GM21423 (cell line): ENCODE measurements around the gene PPDPF.
"Not testable (repeated sequence)": the region's sequence is repeated elsewhere in the genome, so short reads cannot be mapped to it uniquely, and the experiment has no call there.

Source experiments
- ATAC-seq: cut with Tn5 transposase; IDR thresholded peaks from one replicate; pipeline ENCODE4 v1.9.1; 2021; ENCODE audit warnings: mild to moderate bottlenecking, moderate library complexity; ENCODE audit not compliant: unreplicated experiment

Gene PPDPF, protein sequence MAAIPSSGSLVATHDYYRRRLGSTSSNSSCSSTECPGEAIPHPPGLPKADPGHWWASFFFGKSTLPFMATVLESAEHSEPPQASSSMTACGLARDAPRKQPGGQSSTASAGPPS

DNA sequence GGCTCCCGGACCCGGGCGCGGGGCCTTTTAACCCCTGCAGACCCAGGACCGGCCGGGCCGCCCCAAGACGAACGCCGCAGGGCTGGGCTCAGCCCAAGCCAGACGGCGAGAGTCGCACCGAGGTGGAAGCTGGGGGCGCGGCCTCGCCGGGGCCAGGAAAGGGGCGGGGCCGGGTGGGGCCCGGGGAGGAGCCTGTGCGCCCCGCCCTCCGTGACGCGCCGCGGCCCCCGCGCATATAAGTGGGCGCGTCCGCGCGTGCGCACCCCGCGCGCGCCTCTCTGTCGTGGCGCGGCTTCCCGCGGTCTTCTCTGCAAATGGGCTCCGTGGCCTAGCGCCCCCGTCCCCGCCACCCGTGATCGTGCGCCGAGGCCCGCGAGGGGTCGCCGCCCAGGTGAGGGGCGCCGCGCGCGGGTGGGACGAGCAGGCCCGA is at the start of gene PPDPF:
TSS of gene PPDPF (plus strand) at position 262 of the 430 bp plus-strand sequence. CDS start 544 bp downstream, outside the sequence.
- ATAC-seq: peak; percentile 74

DNA sequence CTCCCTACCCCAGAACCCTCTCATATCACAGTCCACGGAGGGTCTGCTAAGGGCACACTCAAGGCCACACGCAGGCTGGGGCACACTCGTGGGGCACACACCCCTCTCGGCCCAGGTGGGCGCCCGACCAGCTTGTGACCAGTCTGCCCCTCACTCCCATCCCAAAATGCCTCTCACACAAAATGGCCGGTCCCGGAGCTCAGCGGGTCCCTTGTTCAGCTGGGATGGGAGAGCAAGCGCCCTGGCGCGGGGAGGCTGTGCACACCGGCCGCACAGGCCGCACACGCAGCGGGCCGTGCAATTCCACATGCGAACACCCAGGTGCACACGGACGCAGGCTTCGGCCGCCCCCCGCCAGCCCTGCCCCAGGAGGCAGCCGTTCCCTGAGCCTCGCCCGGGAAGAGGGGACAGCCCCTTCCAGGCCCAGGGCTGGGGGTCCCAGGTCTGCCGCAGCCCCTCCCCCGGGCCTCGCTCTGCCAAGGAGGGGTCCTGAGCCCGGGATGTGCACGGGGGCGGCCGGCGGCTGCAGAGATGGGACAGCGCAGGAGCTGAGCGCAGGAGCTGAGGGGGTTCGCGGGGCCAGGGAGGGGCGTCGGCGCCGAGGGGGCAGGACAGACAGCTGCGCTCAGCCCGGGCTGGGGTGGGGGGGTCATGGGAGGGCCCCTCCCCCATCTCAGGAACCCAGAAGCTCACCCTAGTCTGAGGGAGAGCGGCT is 49.4 kb upstream of the PPDPF start:
- no peak for ATAC-seq

DNA sequence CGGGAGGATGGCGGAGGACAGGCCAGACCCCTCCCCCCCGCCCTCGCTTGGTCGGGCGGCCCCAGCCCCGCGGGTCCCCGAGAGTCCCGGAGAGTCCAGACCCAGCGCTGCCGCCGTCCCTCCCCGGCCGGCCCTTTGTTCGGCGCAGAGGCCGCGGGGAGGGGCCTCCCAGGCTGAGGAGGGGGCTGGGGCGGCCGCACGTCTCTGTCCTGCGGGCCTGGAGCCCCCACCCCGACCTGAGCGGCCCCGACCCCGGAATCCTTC is 48.9 kb upstream of the PPDPF start:
- ATAC-seq: no peak

DNA sequence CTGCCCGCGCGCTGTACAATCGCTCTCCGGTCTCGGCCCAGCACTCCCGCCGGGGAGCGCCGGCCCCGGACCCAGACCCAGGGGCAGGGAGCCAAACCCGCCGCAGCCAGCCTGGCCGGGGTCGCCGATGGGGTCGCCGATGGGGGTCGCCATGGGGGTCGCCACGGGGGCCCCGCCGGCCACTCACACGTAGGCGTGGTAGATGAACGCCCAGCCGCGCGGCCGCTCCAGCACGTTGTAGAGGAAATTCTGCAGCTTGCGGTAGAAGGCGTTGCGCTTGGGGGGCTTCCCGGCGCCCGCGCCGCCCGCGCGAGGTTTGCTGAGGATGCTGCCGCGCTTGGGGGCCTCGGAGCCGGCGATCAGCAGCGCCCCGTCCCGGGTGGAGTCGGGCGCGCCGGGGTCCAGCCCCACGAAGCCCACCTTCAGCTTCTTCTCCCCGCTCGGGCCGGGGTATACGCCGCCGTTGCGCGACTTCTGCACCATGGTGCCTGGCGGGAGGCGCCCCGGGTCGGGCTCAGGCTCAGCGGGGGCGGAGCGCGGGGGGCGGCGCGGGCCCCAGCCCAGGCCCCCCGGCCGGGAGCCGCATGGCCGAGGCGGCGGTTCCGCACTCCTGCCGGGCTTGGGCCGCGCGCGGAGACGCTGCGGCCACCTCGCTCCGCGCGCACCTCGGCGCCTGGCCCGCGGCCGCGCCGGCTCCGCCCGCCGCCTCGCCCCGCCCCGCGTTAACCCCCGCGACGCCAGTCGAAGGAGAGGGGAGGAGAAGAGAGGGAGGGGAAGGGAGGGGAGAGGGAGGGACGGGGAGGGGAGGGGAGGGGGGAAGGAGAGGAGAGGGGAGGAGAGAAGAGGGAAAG is 48.4 kb upstream of the PPDPF start, which contains the start of gene KCNQ2:
TSS of gene KCNQ2 (minus strand) at position 675 of the 851 bp plus-strand sequence. CDS start at position 483, 192 bp downstream.
- no peak for ATAC-seq

DNA sequence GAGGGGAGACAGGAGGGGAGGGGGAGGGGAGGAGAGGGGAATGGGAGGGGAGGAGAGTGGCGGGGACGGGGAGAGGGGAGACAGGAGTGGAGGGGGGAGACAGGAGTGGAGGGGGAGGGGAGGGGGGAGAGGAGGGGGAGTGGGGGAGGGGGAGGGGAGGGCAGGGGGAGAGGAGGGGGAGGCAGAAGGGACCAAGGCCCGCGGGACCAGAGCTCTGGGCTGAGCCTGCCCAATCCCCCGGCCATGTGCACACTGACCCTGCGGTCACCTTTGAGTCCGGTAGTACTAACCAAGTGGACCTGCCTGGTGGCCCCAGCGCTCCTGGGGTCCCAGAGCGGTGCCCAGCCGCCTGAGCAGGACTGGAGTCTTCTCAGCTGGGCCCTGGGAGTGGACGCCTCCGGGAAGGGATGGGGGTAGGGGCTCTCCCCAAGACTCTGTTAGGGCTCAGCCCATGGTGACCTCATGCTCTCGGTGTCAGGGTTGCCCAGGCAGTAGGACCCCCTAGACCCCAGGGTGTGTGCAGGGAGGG is 47.6 kb upstream of the PPDPF start:
- ATAC-seq: no peak

DNA sequence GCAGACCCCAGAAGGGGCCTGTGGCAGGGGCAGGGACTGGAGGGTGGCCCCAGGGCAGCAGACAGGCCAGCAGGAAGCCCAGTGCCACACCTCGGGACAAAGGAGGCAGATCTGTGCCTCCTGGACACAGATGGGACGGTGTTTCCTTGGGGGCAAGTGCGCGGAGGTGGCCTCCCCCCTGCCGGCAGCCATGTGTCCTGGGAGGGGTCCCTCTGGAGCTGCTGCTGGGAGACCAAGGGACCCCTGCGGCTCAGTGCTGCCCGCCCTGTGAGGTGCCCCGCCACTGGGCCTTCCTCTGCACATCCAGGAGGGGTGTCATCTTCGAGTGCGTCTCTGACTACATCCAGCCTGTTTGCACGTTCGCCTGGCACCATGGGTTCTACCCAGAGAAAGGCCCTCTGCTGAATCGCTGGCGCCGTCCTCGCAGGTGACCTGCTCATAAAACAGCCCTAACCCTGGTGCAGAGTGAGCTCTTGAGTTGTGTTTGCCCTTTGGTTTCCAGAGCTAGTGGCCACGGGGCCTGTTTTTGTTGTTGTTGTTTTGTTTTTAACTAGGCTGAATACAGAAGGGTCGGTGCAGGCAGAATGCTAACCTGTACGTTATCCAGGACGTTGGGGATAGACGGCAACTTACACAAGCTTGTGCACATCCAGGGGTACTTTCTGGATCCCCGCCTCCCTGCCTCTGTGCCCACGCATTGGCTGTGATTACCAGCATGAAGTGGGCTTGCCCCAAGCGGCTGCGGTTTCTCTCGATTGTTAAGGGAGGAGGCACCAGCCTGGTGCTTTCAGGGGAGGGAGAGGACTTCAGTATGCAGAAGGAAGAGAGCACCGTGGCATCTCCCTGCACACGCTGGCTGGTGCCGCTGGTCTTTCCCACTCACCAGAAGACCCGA is 46.8 kb upstream of the PPDPF start:
- no peak for ATAC-seq

DNA sequence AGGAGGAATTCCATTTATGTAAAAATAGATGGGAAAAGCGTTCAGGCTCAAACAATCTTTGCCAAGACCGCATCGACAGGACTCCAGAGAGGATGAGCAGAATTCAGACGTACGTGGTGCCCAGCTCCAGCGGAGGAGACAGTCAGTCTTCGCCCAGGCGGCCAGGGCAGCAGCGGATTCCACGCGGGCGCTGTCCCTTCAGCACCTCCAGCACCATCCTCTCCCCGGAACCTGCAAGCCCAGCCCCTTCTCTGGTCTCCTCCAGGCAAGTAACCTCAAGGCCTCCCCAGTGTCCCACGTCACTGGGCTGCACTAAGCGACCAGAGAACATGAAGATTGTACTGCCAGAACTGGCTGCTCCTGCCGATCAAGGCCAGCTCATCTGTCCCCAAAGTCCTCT is 45.4 kb upstream of the PPDPF start:
- ATAC-seq: no peak

DNA sequence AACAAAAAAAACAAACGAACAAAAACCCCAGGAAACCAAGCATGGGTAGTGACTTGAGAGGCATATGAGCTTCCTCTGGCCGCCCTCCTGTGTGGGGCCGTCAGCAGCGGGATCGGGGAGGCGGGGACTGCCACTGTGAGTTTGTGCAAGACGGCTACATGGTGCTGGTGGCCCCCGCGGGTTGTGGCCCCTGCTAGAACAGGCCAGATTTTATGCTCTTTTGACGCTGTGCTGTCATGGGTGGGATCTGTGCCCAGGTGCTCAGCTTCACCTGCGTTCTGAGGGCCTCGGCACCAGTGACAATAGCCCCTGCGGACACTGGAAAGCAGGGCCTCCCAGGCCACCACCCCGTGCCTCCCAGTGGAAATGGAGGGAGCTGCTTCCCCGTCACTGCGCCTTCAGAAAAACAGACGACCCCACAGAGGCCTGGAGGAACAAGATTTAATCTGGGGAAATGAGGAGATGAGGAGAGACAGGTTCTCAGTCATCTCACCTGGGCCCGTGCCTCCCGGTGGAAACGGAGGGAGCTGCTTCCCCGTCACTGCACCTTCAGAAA is 43.4 kb upstream of the PPDPF start:
- no peak for ATAC-seq

DNA sequence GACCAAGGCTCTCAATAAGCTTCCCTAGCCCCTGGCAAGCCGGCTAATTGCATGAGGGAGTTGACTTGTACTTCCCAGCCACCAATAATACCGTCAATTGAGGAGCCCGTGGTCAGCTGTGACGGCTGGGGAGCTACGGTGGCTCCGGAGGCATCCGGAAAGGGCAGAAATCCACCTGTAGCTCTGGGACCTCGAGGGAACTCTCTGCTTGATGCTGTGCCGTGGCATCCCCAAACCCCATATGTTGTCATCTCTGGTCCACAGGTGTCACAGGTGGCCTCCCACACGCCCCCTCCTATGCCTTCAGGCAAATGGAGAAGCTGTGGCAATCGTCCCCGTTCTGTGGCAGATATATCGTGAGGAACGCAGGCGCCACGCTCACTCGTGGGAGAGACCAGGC is 42.6 kb upstream of the PPDPF start:
- no peak for ATAC-seq

DNA sequence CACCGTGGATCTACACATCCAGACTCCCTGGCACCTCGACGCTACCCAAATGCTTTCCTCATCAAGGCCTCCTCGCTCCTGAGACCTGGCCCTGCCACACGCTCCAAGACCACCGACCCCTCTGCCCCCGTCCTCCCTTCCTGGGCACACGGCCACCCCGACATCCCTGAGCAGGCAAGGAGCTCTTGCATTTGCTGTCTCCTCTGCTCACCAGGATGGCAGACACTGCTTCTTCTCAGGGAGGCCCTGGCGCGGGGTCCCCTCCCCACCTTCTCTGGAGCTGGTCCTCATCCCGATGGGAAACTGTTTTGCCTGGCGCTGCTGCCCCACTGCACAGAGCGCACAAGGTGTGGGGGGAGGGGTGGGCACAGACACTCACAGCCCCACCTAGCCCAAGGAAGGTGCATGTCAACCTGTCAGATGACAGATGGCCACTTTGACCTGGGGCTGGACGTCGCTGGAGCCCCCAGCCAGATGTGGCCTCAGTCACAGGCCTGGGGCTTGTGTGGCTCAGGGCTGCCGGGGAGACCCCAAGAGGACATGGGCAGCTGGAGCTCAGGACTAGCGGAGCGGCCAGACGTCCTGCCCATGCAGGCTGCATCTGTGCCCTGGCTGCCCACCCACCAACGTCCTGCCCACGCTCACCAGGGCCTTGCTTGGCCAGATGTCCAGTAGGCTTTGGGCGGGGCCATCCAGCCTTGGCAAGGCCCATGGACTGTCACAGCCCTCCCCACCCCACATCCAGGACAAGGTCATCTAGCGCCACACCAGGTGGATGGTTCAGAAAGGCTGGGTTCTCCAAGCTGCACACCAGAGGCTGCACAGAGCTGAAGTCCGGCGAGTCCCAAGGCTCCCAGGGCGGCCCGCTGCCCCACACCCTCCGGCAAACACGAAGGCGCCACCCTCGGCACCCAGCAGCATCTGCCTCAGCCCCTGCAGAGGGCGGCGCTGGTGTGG is 41.9 kb upstream of the PPDPF start:
- no peak for ATAC-seq

DNA sequence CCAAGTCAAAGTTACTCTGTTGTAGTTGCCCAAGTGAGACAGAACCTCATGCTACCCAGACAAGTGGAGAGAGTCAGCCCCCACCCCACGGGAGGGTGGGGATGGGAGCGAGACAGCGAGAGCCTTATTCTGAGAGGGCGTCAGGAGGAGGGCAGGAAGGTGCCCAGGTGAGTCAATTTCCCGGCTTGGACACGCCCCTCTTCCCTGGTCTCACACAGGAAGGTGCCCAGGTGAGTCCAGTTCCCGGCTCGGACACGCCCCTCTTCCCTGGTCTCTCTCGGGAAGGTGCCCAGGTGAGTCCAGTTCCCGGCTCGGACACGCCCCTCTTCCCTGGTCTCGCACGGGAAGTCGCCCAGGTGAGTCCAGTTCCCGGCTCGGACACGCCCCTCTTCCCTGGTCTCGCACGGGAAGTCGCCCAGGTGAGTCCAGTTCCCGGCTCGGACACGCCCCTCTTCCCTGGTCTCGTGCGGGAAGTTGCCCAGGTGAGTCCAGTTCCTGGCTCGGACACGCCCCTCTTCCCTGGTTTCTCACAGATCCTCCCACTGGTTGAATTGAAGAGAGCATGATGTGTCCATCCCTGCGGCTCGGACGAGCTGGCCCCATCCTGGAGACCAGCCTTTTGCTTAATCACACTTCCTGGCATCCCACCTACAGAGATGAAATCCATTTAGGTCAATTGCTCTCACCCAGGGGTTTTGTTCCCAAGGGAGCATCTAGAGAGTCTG is 40.7 kb upstream of the PPDPF start:
- ATAC-seq: not testable (repeated sequence)

DNA sequence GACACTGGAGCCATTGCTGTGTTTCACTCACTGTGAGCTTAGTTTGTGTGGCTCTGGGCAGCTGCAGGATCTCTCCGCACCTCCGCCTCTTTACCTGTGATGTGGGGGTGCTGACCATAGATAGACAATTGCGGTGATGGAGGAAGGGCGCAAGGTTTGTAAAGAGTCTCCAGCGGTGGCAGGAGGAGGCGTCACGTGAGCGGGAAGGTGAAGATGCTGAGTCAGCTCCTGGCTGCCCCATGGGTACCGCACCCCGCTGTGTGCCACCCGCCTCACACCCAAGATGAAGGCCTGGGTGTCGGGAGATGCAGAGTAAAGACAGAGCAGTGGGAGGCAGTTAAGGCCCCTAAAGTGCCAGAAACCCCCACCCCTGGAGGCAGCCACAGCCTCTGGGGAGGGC is 39.1 kb upstream of the PPDPF start:
- ATAC-seq: no peak

DNA sequence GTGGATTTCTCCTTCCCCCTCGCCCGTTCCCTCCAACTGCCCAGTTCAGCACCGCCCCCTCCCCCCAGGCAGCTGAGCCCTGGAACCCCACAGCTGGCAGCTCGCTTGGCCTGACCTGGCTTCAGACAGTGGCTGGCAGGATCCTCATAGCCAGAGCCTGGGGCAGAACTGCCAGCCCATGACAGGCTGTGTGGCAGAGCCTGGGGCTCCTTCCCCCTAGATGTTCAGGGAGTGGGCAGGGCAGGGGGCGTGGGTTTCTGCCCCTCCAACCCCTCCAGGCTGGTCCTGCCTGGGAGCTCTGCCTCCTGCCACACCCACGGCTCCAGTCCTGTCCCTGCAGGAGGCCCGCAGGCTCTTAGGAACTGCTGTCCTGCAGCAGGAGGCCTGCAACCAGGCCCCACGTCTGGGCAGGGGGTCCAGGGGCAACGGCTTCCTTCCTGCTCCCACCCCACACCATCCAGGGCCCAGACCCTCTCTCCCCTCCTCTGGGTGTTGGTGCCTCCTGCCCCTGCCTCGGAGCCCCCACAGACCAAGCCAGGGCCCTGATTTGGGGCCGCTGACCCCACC is 38.5 kb upstream of the PPDPF start:
- no peak for ATAC-seq

DNA sequence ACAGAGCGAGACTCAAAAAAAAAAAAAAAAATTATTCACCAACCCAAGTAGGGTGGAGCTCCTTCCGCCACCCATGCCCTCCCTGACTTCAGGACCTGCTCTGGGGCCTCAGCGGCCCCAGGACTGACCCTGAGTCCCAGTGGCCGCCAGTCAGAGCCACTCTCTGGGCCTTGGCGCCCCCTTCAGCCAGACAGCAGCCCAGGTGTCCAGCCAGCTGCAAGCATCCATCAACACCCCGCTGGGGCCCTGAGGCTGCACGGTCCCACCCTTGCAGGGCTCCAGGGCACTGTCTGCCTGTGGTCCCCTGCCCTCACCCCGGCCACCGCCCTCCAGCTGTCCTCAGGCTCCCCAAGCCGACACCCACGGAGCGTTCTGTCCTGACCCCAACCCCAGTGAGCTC is 36.7 kb upstream of the PPDPF start:
- no peak for ATAC-seq

DNA sequence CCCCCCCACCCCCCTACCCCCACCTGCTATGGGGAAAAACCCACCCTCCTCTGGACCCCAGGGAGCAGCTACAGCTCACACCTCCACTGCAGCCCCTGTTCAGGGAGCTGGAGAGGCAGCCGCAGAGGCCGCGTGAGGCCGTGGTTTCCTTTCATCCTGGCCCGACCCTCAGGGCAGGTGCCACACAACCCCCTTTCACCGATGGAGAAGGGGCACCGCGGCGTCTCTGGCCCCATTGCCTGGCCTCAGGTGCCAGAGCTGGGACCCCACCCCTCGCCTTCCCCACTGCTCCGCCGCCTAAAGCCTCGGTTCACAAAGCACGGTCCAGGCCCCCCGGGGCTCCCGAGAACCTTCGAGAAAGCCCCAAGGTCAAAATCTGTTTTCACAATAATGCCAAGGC is 36.3 kb upstream of the PPDPF start:
- no peak for ATAC-seq

DNA sequence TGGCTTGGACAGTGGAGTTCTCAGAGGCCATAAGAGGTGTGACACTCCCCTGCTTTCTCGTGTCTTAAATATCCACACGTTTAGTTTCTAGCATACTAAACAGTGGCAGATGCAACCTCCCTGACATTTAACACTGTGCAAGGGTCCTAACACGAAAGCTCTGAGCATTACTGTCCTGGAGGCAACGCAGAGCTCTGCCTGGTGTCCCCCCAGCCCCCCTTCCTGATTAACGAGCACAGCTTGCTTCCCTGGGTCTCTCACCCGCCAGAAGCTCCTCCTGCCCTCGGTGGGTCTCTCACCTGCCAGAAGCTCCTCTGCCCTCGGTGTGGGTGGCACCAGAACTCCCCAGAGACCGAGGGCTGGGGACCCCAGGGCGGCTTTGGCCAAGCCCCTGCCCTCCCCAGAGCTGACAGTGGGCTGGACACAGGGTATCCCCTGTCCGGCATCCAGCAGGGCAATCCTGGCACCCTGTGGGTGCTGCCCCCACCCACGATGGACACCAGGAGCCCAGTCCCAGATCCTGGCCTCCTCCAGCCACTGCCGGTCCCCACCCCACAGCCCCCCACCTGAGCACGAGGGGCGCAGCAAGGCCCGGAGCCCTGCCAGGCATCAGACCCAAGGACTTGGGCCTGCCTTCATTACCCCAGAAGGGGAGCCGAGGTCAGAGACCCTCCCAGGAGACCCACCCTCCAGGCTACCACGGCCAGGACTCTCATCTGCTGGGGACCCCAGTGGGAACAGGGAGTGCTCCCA is 35.7 kb upstream of the PPDPF start:
- ATAC-seq: no peak

DNA sequence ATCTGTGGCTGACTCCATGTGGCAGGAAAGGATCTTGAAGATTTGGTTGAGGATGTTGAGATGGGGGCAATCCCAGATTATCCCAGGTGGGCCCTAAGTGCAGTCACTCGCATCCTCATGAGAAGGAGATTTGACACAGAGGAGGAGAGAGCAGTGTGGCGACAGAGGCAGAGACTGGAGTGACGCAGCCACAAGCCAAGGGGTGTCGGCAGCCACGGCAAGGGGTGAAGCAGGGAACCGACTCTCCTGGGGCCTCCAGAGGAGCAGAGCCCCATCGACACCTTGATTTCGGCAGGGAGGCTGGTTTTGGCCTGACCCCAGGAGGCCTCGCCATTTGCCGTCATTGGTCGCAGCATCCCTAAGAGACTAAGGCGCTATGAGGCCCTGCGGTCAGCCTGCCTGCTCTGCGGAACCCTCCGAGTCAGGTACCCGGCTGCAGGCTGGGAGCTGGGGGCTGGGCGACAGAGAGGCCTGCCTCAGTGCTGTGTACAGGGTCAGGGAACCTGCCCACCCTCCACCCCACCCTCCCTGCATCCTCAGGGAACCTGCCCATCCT is 34.2 kb upstream of the PPDPF start:
- ATAC-seq: no peak
